K562 (cell line): ENCODE data around the gene GRAMD2B. TPM values are rescaled to one million over a fixed set of nuclear protein-coding genes. Genes with fewer than 3 reads are reported as not detected.

ENCODE experiments used
- MGA ChIP-seq: fragments of 450-650 bp; IDR thresholded peaks from 2 replicates; pipeline ENCODE4 v1.6.1; 2016; ENCODE audit warnings: mild to moderate bottlenecking, moderate library complexity
- ZNF274 ChIP-seq: IDR thresholded peaks from 2 replicates; pipeline ENCODE4 v1.6.1; 2011; ENCODE audit warnings: low read depth, mild to moderate bottlenecking, low read length, moderate library complexity, borderline replicate concordance
- polyA plus RNA-seq, 8 experiments: library from polyadenylated mRNA; depleted of rRNA in 4 of 8; stranded (reverse) in 5 of 8; unstranded in 3 of 8; fragments of >200 nt; fragmentation: Nextera tagmentation in 2 of 8; fragmentation: Illumina TruSeq in 1 of 8; extraction: Ambion mirVana in 2 of 8; extraction: Trizol in 1 of 8; gene quantifications; 2 replicates each; pipeline versions ENCODE4 v1.2.1 to v1.2.3, GENCODE V29; 2011 to 2014; ENCODE audit warnings: inconsistent platforms in 1 of 8, missing spikeins in 1 of 8
- total RNA-seq, 7 experiments: library from RNA; depleted of rRNA in 6 of 7; stranded (reverse); fragments of >200 nt in 6 of 7; fragmentation: Illumina TruSeq in 2 of 7; extraction: Trizol in 2 of 7; gene quantifications; 2 replicates each; pipeline versions ENCODE4 v1.2.1 to v1.2.3, GENCODE V29; 2011 to 2021; ENCODE audit warnings: low replicate concordance in 1 of 7
- TF ChIP-seq, protein P1 (sequence below): fragments of 450-650 bp; IDR thresholded peaks from 2 replicates; pipeline ENCODE4 v1.7.1; 2018; ENCODE audit warnings: mild to moderate bottlenecking, low read depth; ENCODE audit not compliant: partially characterized antibody

Gene GRAMD2B
- total and polyA plus RNA-seq, 9 of the 15 experiments (the other 6 are each of a cell fraction or from before 2014, with no cell fraction given) = 0.32 to 4.2 (median 1.4) TPM

GRCh38 chr5:126435261-126435660 lies 12.1 kb downstream of the GRAMD2B start (continued):
- no peak for TF ChIP-seq MGA
- TF ChIP-seq ZNF274 = no peak
- TF ChIP-seq, protein P1, sequence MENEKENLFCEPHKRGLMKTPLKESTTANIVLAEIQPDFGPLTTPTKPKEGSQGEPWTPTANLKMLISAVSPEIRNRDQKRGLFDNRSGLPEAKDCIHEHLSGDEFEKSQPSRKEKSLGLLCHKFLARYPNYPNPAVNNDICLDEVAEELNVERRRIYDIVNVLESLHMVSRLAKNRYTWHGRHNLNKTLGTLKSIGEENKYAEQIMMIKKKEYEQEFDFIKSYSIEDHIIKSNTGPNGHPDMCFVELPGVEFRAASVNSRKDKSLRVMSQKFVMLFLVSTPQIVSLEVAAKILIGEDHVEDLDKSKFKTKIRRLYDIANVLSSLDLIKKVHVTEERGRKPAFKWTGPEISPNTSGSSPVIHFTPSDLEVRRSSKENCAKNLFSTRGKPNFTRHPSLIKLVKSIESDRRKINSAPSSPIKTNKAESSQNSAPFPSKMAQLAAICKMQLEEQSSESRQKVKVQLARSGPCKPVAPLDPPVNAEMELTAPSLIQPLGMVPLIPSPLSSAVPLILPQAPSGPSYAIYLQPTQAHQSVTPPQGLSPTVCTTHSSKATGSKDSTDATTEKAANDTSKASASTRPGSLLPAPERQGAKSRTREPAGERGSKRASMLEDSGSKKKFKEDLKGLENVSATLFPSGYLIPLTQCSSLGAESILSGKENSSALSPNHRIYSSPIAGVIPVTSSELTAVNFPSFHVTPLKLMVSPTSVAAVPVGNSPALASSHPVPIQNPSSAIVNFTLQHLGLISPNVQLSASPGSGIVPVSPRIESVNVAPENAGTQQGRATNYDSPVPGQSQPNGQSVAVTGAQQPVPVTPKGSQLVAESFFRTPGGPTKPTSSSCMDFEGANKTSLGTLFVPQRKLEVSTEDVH = no peak
